ENCODE measurements around the gene CC2D1A. TPM values are rescaled to one million over a fixed set of nuclear protein-coding genes. Genes with fewer than 3 reads are reported as not detected.

The CC2D1A gene
- total RNA-seq, 1 experiment from 2014 or later, result 67.7 TPM

- CTCF ChIA-PET, result no interaction called here
- POLR2A ChIA-PET (ENCODE audit: unreplicated experiment), result no interaction called here
- Histone ChIP-seq H3K9me3 (ENCODE audit: low read length) (no peaks in the 10 kb centered on the region), H3K4me3 (ENCODE audit: low read length) (no peak overlapping the region), H3K4me1 (ENCODE audit: insufficient read depth, low read length) (no peaks in the 10 kb centered on the region), H3K79me2 (ENCODE audit: low read length) (no peaks in the 10 kb centered on the region), H3K27ac (ENCODE audit: low read length) (no peak overlapping the region), H3K27me3 (ENCODE audit: low read length) (no peaks in the 10 kb centered on the region), H3K36me3 (ENCODE audit: low read depth, low read length) (no peaks in the 10 kb centered on the region), H3K9ac (ENCODE audit: low read length) (no peak overlapping the region), H3K9me2 (replicated peaks; ENCODE audit: low read length) (no peaks in the 10 kb centered on the region), H3K4me2 (ENCODE audit: low read length) (no peak overlapping the region), H2AFZ (ENCODE audit: low read length) (no peak overlapping the region), H3F3A (ENCODE audit: low read length, unreplicated experiment) (no peaks in the 10 kb centered on the region), H4K20me1 (ENCODE audit: low read length) (no peaks in the 10 kb centered on the region)
- intact Hi-C loops (cut with micrococcal nuclease), result no loop called here
- DNase-seq (no peak), ATAC-seq (no peak)
- TF ChIP-seq EZH2 (IDR thresholded peaks at IDR 0.05; ENCODE audit: low read length, unreplicated experiment) (no peak), CTCF (conservative IDR thresholded peaks at IDR 0.05; ENCODE audit: low read depth, low read length) (no peak), EZH2phosphoT487 (IDR thresholded peaks at IDR 0.05; ENCODE audit: borderline replicate concordance, low read length) (no peak)
- BruUV-seq (replicated peaks), result no TSS peak
Observed at GRCh38 chr19:13887517-13887916, 18.5 kb upstream of the CC2D1A start.

- Histone ChIP-seq H3K9me2 (replicated peaks; ENCODE audit: low read length) (no peaks in the 10 kb centered on the region), H3K79me2 (ENCODE audit: low read length) (no peaks in the 10 kb centered on the region), H3K4me1 (ENCODE audit: insufficient read depth, low read length) (no peaks in the 10 kb centered on the region), H3K27ac (ENCODE audit: low read length) (no peak overlapping the region), H3K9ac (ENCODE audit: low read length) (no peak overlapping the region), H3K4me2 (ENCODE audit: low read length) (no peak overlapping the region), H3F3A (ENCODE audit: low read length, unreplicated experiment) (no peaks in the 10 kb centered on the region), H3K36me3 (ENCODE audit: low read depth, low read length) (no peaks in the 10 kb centered on the region), H3K27me3 (ENCODE audit: low read length) (no peaks in the 10 kb centered on the region), H4K20me1 (ENCODE audit: low read length) (no peaks in the 10 kb centered on the region), H2AFZ (ENCODE audit: low read length) (no peak overlapping the region), H3K4me3 (ENCODE audit: low read length) (no peak overlapping the region), H3K9me3 (ENCODE audit: low read length) (no peaks in the 10 kb centered on the region)
- BruUV-seq (replicated peaks), result no TSS peak
- ATAC-seq, result no peak
- POLR2A ChIA-PET (ENCODE audit: unreplicated experiment), result no interaction called here
- no peak for TF ChIP-seq EZH2 (IDR thresholded peaks at IDR 0.05; ENCODE audit: low read length, unreplicated experiment)
- no peak for TF ChIP-seq EZH2phosphoT487 (IDR thresholded peaks at IDR 0.05; ENCODE audit: borderline replicate concordance, low read length)
- TF ChIP-seq CTCF (conservative IDR thresholded peaks at IDR 0.05; ENCODE audit: low read depth, low read length), result no peak
- no peak for DNase-seq
- intact Hi-C loops (cut with micrococcal nuclease), result no loop called here
- CTCF ChIA-PET, result no interaction called here
Observed at GRCh38 chr19:13888281-13888680, 17.7 kb upstream of the CC2D1A start.

- H3K4me1 ChIP-seq (ENCODE audit: insufficient read depth, low read length), result no peaks in the 10 kb centered on the region
- H4K20me1 ChIP-seq (ENCODE audit: low read length), result no peaks in the 10 kb centered on the region
- TF ChIP-seq CTCF (conservative IDR thresholded peaks at IDR 0.05; ENCODE audit: low read depth, low read length), result no peak
- no peak for TF ChIP-seq EZH2 (IDR thresholded peaks at IDR 0.05; ENCODE audit: low read length, unreplicated experiment)
- TF ChIP-seq EZH2phosphoT487 (IDR thresholded peaks at IDR 0.05; ENCODE audit: borderline replicate concordance, low read length), result no peak
- no peak overlapping the region for H2AFZ ChIP-seq (ENCODE audit: low read length)
- DNase-seq (no peak), ATAC-seq (no peak)
- CTCF ChIA-PET, result no interaction called here
- no peak overlapping the region for H3K4me2 ChIP-seq (ENCODE audit: low read length)
- BruUV-seq (replicated peaks), result no TSS peak
- no peaks in the 10 kb centered on the region for H3F3A ChIP-seq (ENCODE audit: low read length, unreplicated experiment)
- H3K27me3 ChIP-seq (ENCODE audit: low read length), result no peaks in the 10 kb centered on the region
- no peaks in the 10 kb centered on the region for H3K9me3 ChIP-seq (ENCODE audit: low read length)
- H3K27ac ChIP-seq (ENCODE audit: low read length), result no peak overlapping the region
- no peaks in the 10 kb centered on the region for H3K79me2 ChIP-seq (ENCODE audit: low read length)
- intact Hi-C loops (cut with micrococcal nuclease), result no loop called here
- H3K9me2 ChIP-seq (replicated peaks; ENCODE audit: low read length), result no peaks in the 10 kb centered on the region
- no peak overlapping the region for H3K9ac ChIP-seq (ENCODE audit: low read length)
- H3K36me3 ChIP-seq (ENCODE audit: low read depth, low read length), result no peaks in the 10 kb centered on the region
- H3K4me3 ChIP-seq (ENCODE audit: low read length), result no peak overlapping the region
- POLR2A ChIA-PET (ENCODE audit: unreplicated experiment), result no interaction called here
Observed at GRCh38 chr19:13890136-13890535, 15.9 kb upstream of the CC2D1A start.
